Peyer's patch (tissue), 4 donors: ENCODE results near the gene SPOCK3. TPM values are rescaled to one million over a fixed set of nuclear protein-coding genes. Genes with fewer than 3 reads are reported as not detected.

ENCODE experiments used
- DNase-seq, 3 donors: peaks; one replicate each; pipeline ENCODE4 v3.0.0-alpha.2; 2017 to 2019
- H3K27ac ChIP-seq, 4 donors: fragments of 200-600 bp; sonication (generic); one replicate each; pipeline ENCODE4 v1.5.1; 2016 to 2019
- H3K27me3 ChIP-seq, 2 donors: fragments of 200-600 bp; sonication (generic); one replicate each; pipeline ENCODE4 v1.5.1; 2019
- H3K36me3 ChIP-seq, 3 donors: fragments of 200-600 bp; sonication (generic); one replicate each; pipeline ENCODE4 v1.5.1; 2016 to 2019
- H3K4me1 ChIP-seq, 4 donors: fragments of 200-600 bp; sonication (generic); one replicate each; pipeline ENCODE4 v1.5.1; 2016 to 2019
- H3K4me3 ChIP-seq, 4 donors: fragments of 200-600 bp; sonication (generic); 1 replicate in 3 of 4; 2 replicates in 1 of 4; pipeline ENCODE4 v1.5.1; 2016 to 2019; ENCODE audit warnings: mild to moderate bottlenecking in 1 of 4
- H3K9me3 ChIP-seq, 4 donors: fragments of 200-600 bp; sonication (generic); one replicate each; pipeline ENCODE4 v1.5.1; 2016 to 2019; ENCODE audit warnings: mild to moderate bottlenecking in 1 of 4
- POLR2A ChIP-seq, 2 donors: fragments of 450-650 bp; IDR thresholded peaks; one replicate each; pipeline ENCODE4 v1.5.1; 2017; ENCODE audit warnings: antibody characterized with exemption in 2 of 2, mild to moderate bottlenecking in 2 of 2, moderate library complexity in 2 of 2
- total RNA-seq, 4 donors: library from RNA; depleted of rRNA; stranded (reverse); fragments of >200 nt; gene quantifications; one replicate each; pipeline ENCODE4 v1.1.0, GENCODE V29; 2016
- TF ChIP-seq, protein P1 (sequence below), 6 experiments: fragments of 450-650 bp in 4 of 6; fragments of 200-600 bp in 2 of 6; sonication (generic) in 1 of 6; IDR thresholded peaks; one replicate each; pipeline ENCODE4 v1.5.1; 2017 to 2019; ENCODE audit warnings: antibody characterized with exemption in 6 of 6, mild to moderate bottlenecking in 3 of 6, moderate library complexity in 1 of 6

SPOCK3 gene
- total RNA-seq, 4 donors from 2014 or later: 1.7 TPM; not detected in 3

DNA sequence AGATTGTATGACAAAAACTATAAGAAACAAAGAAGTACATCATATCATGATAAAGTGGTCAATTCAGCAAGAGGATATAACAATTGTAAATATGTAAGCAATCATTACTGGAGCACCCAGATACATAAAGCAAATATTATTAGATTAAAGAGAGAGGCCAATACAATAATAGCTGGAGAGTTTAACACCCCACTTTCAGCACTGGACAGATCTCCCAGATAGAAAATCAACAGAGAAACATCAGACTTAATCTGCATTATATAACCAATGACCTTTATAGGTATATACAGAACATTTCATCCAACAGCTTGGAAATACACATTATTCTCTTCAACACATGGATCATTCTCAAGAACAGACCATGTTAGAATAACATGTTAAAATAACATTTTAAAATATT, 128.4 kb downstream of the SPOCK3 start:
- Histone ChIP-seq H3K27ac (no peak overlapping the region), H3K9me3 (peaks cover 0 to 4% (median 0%) of the 10 kb centered on the region in 4 donors), H3K27me3 (no peaks in the 10 kb centered on the region), H3K4me3 (no peak overlapping the region), H3K36me3 (no peaks in the 10 kb centered on the region), H3K4me1 (no peaks in the 10 kb centered on the region)
- no peak for DNase-seq
- TF ChIP-seq POLR2A (IDR thresholded peaks at IDR 0.05): no peak

DNA sequence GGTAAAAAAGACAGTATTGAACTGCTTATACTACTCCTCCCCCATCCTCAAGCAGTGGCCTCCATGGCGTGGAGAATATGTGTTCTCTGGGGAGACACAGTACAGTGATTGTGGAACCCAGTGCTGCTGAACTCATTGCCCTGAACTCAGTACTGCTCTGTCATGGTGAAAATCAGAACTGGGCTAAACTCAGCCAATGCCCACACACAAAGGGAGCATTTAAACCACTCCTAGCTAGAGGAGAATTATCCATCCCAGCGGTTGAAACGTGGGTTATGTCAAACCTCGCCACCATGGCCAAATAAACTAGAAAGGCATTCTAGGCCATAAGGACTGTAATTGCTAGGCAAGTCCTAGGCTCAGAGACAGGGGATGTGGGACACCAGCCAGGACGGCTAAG, 131.8 kb downstream of the SPOCK3 start:
- Histone ChIP-seq H3K27me3 (no peaks in the 10 kb centered on the region), H3K36me3 (no peaks in the 10 kb centered on the region), H3K9me3 (peaks cover 0 to 4% (median 0%) of the 10 kb centered on the region in 4 donors), H3K4me1 (no peaks in the 10 kb centered on the region), H3K4me3 (no peak overlapping the region), H3K27ac (no peak overlapping the region)
- TF ChIP-seq, protein P1, sequence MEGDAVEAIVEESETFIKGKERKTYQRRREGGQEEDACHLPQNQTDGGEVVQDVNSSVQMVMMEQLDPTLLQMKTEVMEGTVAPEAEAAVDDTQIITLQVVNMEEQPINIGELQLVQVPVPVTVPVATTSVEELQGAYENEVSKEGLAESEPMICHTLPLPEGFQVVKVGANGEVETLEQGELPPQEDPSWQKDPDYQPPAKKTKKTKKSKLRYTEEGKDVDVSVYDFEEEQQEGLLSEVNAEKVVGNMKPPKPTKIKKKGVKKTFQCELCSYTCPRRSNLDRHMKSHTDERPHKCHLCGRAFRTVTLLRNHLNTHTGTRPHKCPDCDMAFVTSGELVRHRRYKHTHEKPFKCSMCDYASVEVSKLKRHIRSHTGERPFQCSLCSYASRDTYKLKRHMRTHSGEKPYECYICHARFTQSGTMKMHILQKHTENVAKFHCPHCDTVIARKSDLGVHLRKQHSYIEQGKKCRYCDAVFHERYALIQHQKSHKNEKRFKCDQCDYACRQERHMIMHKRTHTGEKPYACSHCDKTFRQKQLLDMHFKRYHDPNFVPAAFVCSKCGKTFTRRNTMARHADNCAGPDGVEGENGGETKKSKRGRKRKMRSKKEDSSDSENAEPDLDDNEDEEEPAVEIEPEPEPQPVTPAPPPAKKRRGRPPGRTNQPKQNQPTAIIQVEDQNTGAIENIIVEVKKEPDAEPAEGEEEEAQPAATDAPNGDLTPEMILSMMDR (IDR thresholded peaks at IDR 0.05): no peak
- DNase-seq: no peak

DNA sequence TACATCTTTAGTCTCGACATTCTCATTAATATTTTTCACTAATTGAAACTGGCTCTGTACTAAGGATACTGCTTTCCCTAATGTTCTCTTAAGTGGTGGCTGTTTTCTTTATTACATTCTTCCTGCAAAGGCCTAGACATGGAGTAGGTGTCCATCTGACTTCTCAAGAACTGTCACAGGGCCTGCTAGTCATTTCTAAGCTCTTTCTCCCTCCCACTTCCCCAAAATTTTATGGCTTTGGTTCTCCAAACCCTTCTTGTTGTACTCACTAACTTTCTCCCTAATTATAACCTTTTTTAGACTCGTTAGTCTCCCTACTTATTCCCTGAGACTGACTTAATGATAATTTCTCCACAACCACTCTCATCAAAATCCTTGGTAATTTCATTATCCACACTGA, 133.3 kb downstream of the SPOCK3 start:
- Histone ChIP-seq H3K4me3 (no peak overlapping the region), H3K9me3 (peaks cover 0 to 4% (median 0%) of the 10 kb centered on the region in 4 donors), H3K27ac (no peak overlapping the region), H3K4me1 (no peaks in the 10 kb centered on the region), H3K36me3 (no peaks in the 10 kb centered on the region), H3K27me3 (no peaks in the 10 kb centered on the region)
- DNase-seq: no peak
- TF ChIP-seq, protein P1 (IDR thresholded peaks at IDR 0.05): no peak
- TF ChIP-seq POLR2A (IDR thresholded peaks at IDR 0.05): no peak

DNA sequence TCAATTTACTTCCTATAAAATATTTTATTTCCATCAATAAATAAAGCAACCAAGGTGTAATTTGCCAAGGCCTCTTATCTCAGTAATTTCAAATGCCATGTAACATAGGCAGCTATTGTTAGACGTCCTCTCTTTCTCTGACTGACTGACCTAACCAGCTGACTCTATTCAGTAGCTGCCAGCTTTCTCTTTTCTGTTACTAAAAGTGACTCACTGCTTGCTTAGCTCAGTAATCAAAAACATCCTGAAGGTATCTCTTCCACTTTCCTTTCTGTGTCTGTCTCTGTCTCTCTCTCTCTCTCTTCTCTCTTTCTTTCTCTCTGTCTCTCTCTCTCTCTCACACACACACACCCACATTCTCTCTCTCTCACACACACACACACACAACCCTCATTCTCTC, 134.2 kb downstream of the SPOCK3 start:
- Histone ChIP-seq H3K36me3 (no peaks in the 10 kb centered on the region), H3K9me3 (peaks cover 0 to 4% (median 0%) of the 10 kb centered on the region in 4 donors), H3K27ac (no peak overlapping the region), H3K4me1 (no peaks in the 10 kb centered on the region), H3K4me3 (no peak overlapping the region), H3K27me3 (no peaks in the 10 kb centered on the region)
- DNase-seq: no peak
- TF ChIP-seq, protein P1 (IDR thresholded peaks at IDR 0.05): no peak

DNA sequence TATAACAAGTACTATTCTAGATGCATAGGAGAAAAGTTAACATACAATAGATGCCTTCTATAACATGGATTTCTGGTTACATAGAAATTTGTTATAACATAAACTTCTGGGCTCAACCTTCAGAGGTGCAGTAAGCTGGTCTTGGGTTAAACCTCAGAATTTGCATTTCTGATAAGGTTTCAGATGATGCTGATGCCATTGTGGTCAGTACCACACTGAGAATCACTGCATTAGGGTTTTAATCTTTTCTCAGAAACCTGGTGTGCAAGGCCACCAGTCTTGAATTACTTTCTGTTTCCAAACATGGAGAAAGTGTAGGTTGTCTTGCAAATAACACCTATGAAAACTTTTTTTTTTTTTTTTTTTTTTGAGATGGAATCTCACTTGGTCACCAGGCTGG, 146.2 kb downstream of the SPOCK3 start:
- Histone ChIP-seq H3K27me3 (no peaks in the 10 kb centered on the region), H3K4me1 (no peaks in the 10 kb centered on the region), H3K9me3 (no peaks in the 10 kb centered on the region), H3K4me3 (no peak overlapping the region), H3K27ac (no peak overlapping the region), H3K36me3 (no peaks in the 10 kb centered on the region)
- DNase-seq: no peak
- TF ChIP-seq, protein P1 (IDR thresholded peaks at IDR 0.05): no peak
- TF ChIP-seq POLR2A (IDR thresholded peaks at IDR 0.05): no peak

DNA sequence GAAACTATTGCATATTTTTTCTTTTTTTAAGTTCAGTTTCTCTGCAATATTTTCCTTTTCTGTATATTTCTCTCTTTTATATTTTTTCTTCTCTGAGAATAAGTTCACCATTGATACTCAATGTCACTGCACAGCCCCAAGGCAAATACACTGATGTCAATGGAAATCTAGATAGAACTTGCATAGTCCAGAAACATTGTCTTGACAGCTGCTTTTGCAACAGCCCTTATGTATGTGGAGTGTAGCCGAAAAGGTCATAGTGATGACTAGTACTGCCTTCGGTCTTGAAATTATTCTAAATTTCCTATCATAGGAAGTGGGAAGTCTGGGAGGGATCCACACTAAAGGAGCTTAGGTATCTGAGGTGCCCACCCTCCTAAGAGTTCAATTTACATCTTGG, 150.0 kb downstream of the SPOCK3 start:
- no peaks in the 10 kb centered on the region for H3K36me3 ChIP-seq
- H3K27me3 ChIP-seq: no peaks in the 10 kb centered on the region
- H3K4me1 ChIP-seq: no peaks in the 10 kb centered on the region
- no peak overlapping the region for H3K27ac ChIP-seq
- H3K9me3 ChIP-seq: no peaks in the 10 kb centered on the region
- no peak overlapping the region for H3K4me3 ChIP-seq
- no peak for DNase-seq
- no peak for TF ChIP-seq POLR2A (IDR thresholded peaks at IDR 0.05)
- TF ChIP-seq, protein P1 (IDR thresholded peaks at IDR 0.05): no peak
